Breast epithelium (tissue), 3 donors: ENCODE measurements around the gene CHCHD6.

Source experiments
- POLR2A ChIP-seq: fragments of 450-650 bp; IDR thresholded peaks from one replicate; pipeline ENCODE4 v1.6.1; 2016; ENCODE audit warnings: antibody characterized with exemption, mild to moderate bottlenecking, moderate library complexity
- TF ChIP-seq, protein P1 (sequence below), 3 donors: fragments of 450-650 bp; IDR thresholded peaks; one replicate each; pipeline ENCODE4 v1.5.1; 2016 to 2017; ENCODE audit warnings: antibody characterized with exemption in 3 of 3, mild to moderate bottlenecking in 3 of 3, moderate library complexity in 3 of 3

GRCh38 chr3:126665959-126666657, 37.9 kb upstream of the CHCHD6 start:
- TF ChIP-seq, protein P1, sequence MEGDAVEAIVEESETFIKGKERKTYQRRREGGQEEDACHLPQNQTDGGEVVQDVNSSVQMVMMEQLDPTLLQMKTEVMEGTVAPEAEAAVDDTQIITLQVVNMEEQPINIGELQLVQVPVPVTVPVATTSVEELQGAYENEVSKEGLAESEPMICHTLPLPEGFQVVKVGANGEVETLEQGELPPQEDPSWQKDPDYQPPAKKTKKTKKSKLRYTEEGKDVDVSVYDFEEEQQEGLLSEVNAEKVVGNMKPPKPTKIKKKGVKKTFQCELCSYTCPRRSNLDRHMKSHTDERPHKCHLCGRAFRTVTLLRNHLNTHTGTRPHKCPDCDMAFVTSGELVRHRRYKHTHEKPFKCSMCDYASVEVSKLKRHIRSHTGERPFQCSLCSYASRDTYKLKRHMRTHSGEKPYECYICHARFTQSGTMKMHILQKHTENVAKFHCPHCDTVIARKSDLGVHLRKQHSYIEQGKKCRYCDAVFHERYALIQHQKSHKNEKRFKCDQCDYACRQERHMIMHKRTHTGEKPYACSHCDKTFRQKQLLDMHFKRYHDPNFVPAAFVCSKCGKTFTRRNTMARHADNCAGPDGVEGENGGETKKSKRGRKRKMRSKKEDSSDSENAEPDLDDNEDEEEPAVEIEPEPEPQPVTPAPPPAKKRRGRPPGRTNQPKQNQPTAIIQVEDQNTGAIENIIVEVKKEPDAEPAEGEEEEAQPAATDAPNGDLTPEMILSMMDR (IDR thresholded peaks at IDR 0.05) = no peak
- TF ChIP-seq POLR2A = no peak
